Epithelial cell of esophagus (primary cell): Measurements from ENCODE around the gene APLF.
"Not testable (repeated sequence)": the region's sequence is repeated elsewhere in the genome, so short reads cannot be mapped to it uniquely, and the experiment has no call there.

Source experiments
- DNase-seq: peaks from one replicate; pipeline ENCODE4 v3.0.0; 2010; ENCODE audit warnings: low read depth
- H3K4me3 ChIP-seq: 2 replicates; pipeline ENCODE4 v1.5.1; 2011; ENCODE audit warnings: mild to moderate bottlenecking, low read length, control low read depth
- CTCF ChIP-seq: IDR thresholded peaks from 2 replicates; pipeline ENCODE4 v1.5.1; 2011; ENCODE audit warnings: low read depth, mild to moderate bottlenecking, low read length, control low read depth, inconsistent platforms; ENCODE audit not compliant: insufficient read depth; ENCODE audit errors: missing control alignments

APLF gene

DNA sequence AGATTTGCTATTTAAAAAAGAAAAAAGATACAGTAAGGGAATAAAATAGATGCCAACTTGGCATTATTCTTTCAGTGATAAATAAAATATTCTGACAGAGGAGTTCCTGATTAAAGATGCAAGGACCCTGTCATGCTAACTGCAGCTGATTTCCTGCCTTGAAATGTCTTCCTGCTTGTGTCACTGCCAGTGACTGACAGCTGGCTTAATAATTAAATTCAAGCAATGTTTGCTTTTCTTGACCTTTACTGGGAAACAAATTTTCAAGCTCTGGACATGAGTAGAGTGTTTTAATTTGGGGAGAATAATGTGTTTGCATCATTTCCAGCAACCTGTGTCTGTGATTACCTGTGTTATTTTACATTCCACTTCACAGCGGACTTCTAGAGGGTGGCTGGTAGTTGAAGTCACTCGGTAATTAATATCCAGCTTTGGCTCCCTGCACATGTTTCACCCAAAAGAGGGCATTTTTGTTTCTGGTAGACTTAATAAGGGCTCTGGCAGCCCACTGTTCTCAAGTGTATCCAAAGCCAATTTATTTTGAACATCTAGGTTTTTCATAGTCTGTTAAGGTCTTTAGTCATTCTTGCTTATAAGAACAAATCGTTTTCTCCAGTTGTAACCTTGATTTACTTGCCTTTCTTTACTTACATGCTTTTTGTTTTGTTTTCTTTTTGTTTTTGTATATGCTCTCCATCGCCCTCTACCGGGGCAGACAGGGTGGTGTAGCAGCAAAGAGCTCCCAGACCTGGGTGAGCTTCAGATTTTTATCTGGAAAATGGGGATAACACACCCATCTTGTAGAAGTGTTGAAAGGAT is 127.5 kb downstream of the APLF start:
- TF ChIP-seq CTCF, result peak; percentile 93
- H3K4me3 ChIP-seq, result no peak overlapping the region
- DNase-seq, result peak; percentile 57

DNA sequence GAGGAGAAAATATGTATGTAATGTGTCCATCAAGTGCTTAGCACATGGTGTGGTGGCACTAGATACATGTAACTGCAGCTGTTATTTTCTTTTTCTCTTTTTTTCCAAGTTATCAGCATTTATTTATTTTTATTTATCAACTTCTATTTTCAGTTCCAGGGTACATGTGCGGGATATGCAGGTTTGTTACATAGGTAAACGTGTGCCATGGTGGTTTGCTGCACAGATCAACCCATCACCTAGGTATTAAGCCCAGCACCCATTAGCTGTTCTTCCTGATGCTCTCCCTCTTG is 128.1 kb downstream of the APLF start:
- not testable (repeated sequence) for DNase-seq, H3K4me3 ChIP-seq

GRCh38 chr2:68600495-68600894 is 133.1 kb downstream of the APLF start:
- H3K4me3 ChIP-seq, DNase-seq: not testable (repeated sequence)

DNA sequence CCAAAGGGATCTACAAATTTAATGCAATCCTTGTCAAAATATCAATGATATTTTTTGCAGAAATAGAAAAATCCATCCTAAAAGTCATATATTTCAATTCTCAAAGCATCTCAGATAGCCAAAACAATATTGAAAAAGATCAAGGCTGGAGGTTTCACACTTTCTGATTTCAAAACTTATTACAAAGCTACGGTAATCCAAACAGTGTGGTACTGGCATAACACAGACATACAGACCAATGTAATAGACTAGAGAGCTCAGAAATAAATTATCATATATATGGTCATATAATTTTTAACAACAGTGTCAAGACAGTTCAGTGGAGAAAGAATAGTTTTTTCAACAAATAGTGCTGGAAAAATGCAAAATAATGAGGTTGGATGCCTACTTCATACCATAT is 135.7 kb downstream of the APLF start:
- no peak for DNase-seq
- H3K4me3 ChIP-seq, result no peak overlapping the region
- TF ChIP-seq CTCF, result no peak

- DNase-seq, result no peak
- TF ChIP-seq CTCF, result no peak
- H3K4me3 ChIP-seq, result no peak overlapping the region
Observed at GRCh38 chr2:68604077-68604476, 136.7 kb downstream of the APLF start.

GRCh38 chr2:68605939-68606338 is 138.6 kb downstream of the APLF start:
- no peak overlapping the region for H3K4me3 ChIP-seq
- no peak for DNase-seq
- TF ChIP-seq CTCF, result no peak

DNA sequence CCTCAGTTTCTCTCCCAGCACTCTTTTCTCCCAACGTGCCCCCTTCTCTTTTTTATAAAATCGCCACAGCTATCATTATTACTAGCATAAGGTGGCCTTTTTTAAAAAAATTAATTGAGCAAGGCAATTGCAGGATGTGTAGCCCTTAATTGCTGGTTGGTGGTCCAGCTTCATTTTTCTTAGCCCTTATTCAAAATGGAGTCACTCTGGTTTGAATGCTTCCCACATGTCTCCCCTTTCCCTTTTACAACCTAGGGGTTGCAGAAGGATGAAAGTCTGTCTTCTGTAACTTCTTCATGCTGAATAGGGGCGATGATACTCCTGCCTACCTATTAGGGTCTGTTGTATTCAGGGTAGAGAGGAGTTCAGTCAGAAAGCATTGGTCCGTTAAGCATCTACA is 139.4 kb downstream of the APLF start:
- no peak overlapping the region for H3K4me3 ChIP-seq
- TF ChIP-seq CTCF, result no peak
- DNase-seq, result no peak

DNA sequence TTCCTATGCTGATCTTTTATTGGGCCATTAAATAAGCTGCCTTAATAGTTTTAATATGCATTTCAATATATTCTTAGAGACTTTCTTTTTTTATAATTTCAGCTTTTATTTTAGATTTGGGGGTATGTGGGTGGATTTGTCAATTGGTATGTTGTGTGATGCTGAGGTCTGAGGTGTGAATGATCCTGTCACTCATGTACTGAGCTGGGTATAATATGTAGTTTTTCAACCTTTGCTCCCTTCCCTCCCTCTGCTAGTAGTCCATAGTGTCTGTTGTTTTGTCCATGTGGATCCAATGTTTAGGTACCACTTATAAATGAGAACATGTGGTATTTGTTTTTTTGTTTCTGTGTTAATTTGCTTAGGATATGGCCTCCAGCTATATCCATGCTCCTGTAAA is 140.5 kb downstream of the APLF start:
- TF ChIP-seq CTCF, result no peak
- no peak for DNase-seq
- H3K4me3 ChIP-seq, result no peak overlapping the region
